MM.1S (cell line): ENCODE results near the gene WBP1L.
A peak's percentile ranks its signal among the peaks of the same experiment; 100 is the strongest.

Experiments used
- DNase-seq: peaks from one replicate; pipeline ENCODE4 v3.0.0-alpha.2; 2015
- H2AFZ ChIP-seq: fragments of 300-600 bp; sonication (generic); 2 replicates; pipeline ENCODE4 v1.6.0; 2016; ENCODE audit warnings: antibody characterized with exemption, low read length
- H3F3A ChIP-seq: fragments of 300-600 bp; sonication (generic); 2 replicates; pipeline ENCODE4 v1.6.1; 2016; ENCODE audit warnings: mild to moderate bottlenecking, antibody characterized with exemption, low read length, moderate library complexity, mixed read lengths; ENCODE audit not compliant: insufficient read depth
- H3K27ac ChIP-seq: fragments of 300-600 bp; sonication (generic); 2 replicates; pipeline ENCODE4 v1.5.1; 2016; ENCODE audit warnings: mild to moderate bottlenecking, low read length
- H3K27me3 ChIP-seq: fragments of 300-600 bp; sonication (generic); replicated peaks from 2 replicates; pipeline ENCODE4 v1.6.0; 2016; ENCODE audit warnings: low read length; ENCODE audit not compliant: insufficient read depth
- H3K36me3 ChIP-seq: fragments of 300-600 bp; sonication (generic); replicated peaks from 2 replicates; pipeline ENCODE4 v1.6.1; 2016; ENCODE audit warnings: mild to moderate bottlenecking, low read length, mixed read lengths; ENCODE audit not compliant: insufficient read depth
- H3K4me1 ChIP-seq: fragments of 300-600 bp; sonication (generic); 2 replicates; pipeline ENCODE4 v1.6.1; 2016; ENCODE audit warnings: low read length, mixed read lengths
- H3K4me2 ChIP-seq: fragments of 300-600 bp; sonication (generic); 2 replicates; pipeline ENCODE4 v1.6.0; 2016; ENCODE audit warnings: low read depth, low read length
- H3K4me3 ChIP-seq: fragments of 300-600 bp; sonication (generic); 2 replicates; pipeline ENCODE4 v1.5.1; 2016; ENCODE audit warnings: low read length, mixed read lengths
- H3K79me2 ChIP-seq: fragments of 300-600 bp; sonication (generic); 2 replicates; pipeline ENCODE4 v1.6.1; 2016; ENCODE audit warnings: mixed run types, low read length, mixed read lengths
- H3K9ac ChIP-seq: fragments of 300-600 bp; sonication (generic); 2 replicates; pipeline ENCODE4 v1.6.1; 2016; ENCODE audit warnings: low read length, mixed read lengths
- H3K9me2 ChIP-seq: fragments of 300-600 bp; sonication (generic); replicated peaks from 2 replicates; pipeline ENCODE4 v1.6.1; 2016; ENCODE audit warnings: mild to moderate bottlenecking, low read length, mixed read lengths; ENCODE audit not compliant: insufficient read depth
- H3K9me3 ChIP-seq: fragments of 300-600 bp; sonication (generic); replicated peaks from 2 replicates; pipeline ENCODE4 v1.6.1; 2016; ENCODE audit warnings: mild to moderate bottlenecking, low read length, mixed read lengths; ENCODE audit not compliant: insufficient read depth
- H4K20me1 ChIP-seq: fragments of 300-600 bp; sonication (generic); 2 replicates; pipeline ENCODE4 v1.6.1; 2016; ENCODE audit warnings: mild to moderate bottlenecking, low read length, moderate library complexity, mixed read lengths; ENCODE audit not compliant: insufficient read depth
- CTCF ChIP-seq: fragments of 300-600 bp; sonication (generic); IDR thresholded peaks from 2 replicates; pipeline ENCODE4 v1.5.1; 2016; ENCODE audit warnings: antibody characterized with exemption, low read length, mixed read lengths
- EZH2 ChIP-seq: fragments of 300-600 bp; sonication (generic); optimal IDR thresholded peaks from 2 replicates; pipeline ENCODE3; 2017; ENCODE audit warnings: low read depth, mild to moderate bottlenecking, antibody characterized with exemption, low read length, mixed read lengths
- EZH2phosphoT487 ChIP-seq: fragments of 300-600 bp; sonication (generic); IDR thresholded peaks from 2 replicates; pipeline ENCODE4 v1.6.1; 2018; ENCODE audit warnings: antibody characterized with exemption, low read length

The WBP1L gene

GRCh38 chr10:102705531-102705930 is 38.2 kb upstream of the WBP1L start:
- no peaks in the 10 kb centered on the region; the same call in 1 of the 2 replicates for H3F3A ChIP-seq
- no peak overlapping the region for H2AFZ ChIP-seq
- TF ChIP-seq EZH2 (no peak), EZH2phosphoT487 (no peak), CTCF (no peak)
- H3K4me1 ChIP-seq, result no peaks in the 10 kb centered on the region
- no peak overlapping the region for H3K9ac ChIP-seq
- H3K36me3 ChIP-seq, result no peaks in the 10 kb centered on the region
- no peak for DNase-seq
- no peaks in the 10 kb centered on the region for H3K9me3 ChIP-seq
- no peak overlapping the region for H3K4me3 ChIP-seq
- no peak overlapping the region for H3K4me2 ChIP-seq
- H3K9me2 ChIP-seq, result no peaks in the 10 kb centered on the region
- no peaks in the 10 kb centered on the region for H4K20me1 ChIP-seq
- H3K27ac ChIP-seq, result no peak overlapping the region
- H3K27me3 ChIP-seq, result no peaks in the 10 kb centered on the region
- H3K79me2 ChIP-seq, result peaks cover 56% of the 10 kb centered on the region

- H3K9me3 ChIP-seq, result no peaks in the 10 kb centered on the region
- no peaks in the 10 kb centered on the region for H3K9me2 ChIP-seq
- H2AFZ ChIP-seq, result no peak overlapping the region
- H3K4me2 ChIP-seq, result no peak overlapping the region
- H3K79me2 ChIP-seq, result peaks cover 89% of the 10 kb centered on the region
- H3K4me1 ChIP-seq, result peaks cover 4% of the 10 kb centered on the region; the same call in 1 of the 2 replicates
- H3F3A ChIP-seq, result peaks cover 25% of the 10 kb centered on the region
- H3K27me3 ChIP-seq, result no peaks in the 10 kb centered on the region
- H3K36me3 ChIP-seq, result no peaks in the 10 kb centered on the region
- H3K4me3 ChIP-seq, result no peak overlapping the region
- no peak overlapping the region for H3K27ac ChIP-seq
- no peak overlapping the region for H3K9ac ChIP-seq
- H4K20me1 ChIP-seq, result no peaks in the 10 kb centered on the region
- no peak for DNase-seq
- no peak for TF ChIP-seq EZH2phosphoT487
- no peak for TF ChIP-seq EZH2
- no peak for TF ChIP-seq CTCF
Observed at GRCh38 chr10:102710609-102711008, 33.1 kb upstream of the WBP1L start.

- Histone ChIP-seq H3K9ac (peak overlapping the region; percentile 94), H3K27me3 (no peaks in the 10 kb centered on the region), H3K9me2 (no peaks in the 10 kb centered on the region), H3K4me1 (peaks cover 11% of the 10 kb centered on the region), H2AFZ (peak overlapping the region; percentile 5; the same call in 1 of the 2 replicates), H3K4me3 (peak overlapping the region; percentile 99), H3K36me3 (no peaks in the 10 kb centered on the region), H3F3A (peaks cover 25% of the 10 kb centered on the region), H3K79me2 (peaks cover 92% of the 10 kb centered on the region), H3K27ac (peak overlapping the region; percentile 78; the same call in 1 of the 2 replicates), H3K9me3 (no peaks in the 10 kb centered on the region), H3K4me2 (peak overlapping the region; percentile 73), H4K20me1 (no peaks in the 10 kb centered on the region; the same call in 1 of the 2 replicates)
- no peak for TF ChIP-seq CTCF
- TF ChIP-seq EZH2phosphoT487, result no peak
- no peak for TF ChIP-seq EZH2
- DNase-seq, result peak; percentile 32
Observed at GRCh38 chr10:102712089-102712488, 31.7 kb upstream of the WBP1L start.
